Coronary artery (tissue), 2 donors: ENCODE data around the gene THOC7.

ENCODE experiments used
- DNase-seq: peaks from one replicate; pipeline ENCODE4 v3.0.0-alpha.2; 2017; ENCODE audit warnings: low spot score
- H3K27ac ChIP-seq, 2 donors: fragments of 200-600 bp; sonication (generic); one replicate each; pipeline ENCODE4 v1.5.1; 2016 to 2019
- H3K4me3 ChIP-seq: fragments of 200-600 bp; sonication (generic); 2 replicates; pipeline ENCODE4 v1.5.1; 2016; ENCODE audit warnings: mild to moderate bottlenecking, moderate library complexity
- TF ChIP-seq, protein P1 (sequence below): fragments of 200-600 bp; sonication (generic); IDR thresholded peaks from one replicate; pipeline ENCODE4 v1.5.1; 2019; ENCODE audit warnings: antibody characterized with exemption

Gene THOC7

DNA sequence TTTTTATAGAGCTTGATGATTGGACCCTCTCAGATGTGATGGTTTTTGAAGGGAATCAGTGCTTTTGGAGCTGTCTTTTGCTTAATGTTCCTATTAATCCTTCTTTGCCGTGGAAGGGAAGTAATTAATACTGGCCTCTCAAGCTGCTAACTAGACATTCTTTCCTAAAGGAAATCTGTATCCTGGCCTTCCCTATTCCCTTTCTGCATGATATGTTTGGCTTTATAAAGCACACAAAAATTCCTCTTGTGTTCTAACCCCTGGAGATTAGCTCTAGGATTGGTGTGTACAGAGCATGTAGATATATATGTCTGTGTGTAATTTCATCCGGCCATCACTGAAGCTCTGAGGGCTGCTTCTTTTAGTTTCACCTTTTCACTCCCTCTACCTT is 7.0 kb upstream of the THOC7 start:
- TF ChIP-seq, protein P1, sequence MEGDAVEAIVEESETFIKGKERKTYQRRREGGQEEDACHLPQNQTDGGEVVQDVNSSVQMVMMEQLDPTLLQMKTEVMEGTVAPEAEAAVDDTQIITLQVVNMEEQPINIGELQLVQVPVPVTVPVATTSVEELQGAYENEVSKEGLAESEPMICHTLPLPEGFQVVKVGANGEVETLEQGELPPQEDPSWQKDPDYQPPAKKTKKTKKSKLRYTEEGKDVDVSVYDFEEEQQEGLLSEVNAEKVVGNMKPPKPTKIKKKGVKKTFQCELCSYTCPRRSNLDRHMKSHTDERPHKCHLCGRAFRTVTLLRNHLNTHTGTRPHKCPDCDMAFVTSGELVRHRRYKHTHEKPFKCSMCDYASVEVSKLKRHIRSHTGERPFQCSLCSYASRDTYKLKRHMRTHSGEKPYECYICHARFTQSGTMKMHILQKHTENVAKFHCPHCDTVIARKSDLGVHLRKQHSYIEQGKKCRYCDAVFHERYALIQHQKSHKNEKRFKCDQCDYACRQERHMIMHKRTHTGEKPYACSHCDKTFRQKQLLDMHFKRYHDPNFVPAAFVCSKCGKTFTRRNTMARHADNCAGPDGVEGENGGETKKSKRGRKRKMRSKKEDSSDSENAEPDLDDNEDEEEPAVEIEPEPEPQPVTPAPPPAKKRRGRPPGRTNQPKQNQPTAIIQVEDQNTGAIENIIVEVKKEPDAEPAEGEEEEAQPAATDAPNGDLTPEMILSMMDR: no peak
- no peak for DNase-seq
- no peak overlapping the region for H3K27ac ChIP-seq
- no peak overlapping the region for H3K4me3 ChIP-seq

DNA sequence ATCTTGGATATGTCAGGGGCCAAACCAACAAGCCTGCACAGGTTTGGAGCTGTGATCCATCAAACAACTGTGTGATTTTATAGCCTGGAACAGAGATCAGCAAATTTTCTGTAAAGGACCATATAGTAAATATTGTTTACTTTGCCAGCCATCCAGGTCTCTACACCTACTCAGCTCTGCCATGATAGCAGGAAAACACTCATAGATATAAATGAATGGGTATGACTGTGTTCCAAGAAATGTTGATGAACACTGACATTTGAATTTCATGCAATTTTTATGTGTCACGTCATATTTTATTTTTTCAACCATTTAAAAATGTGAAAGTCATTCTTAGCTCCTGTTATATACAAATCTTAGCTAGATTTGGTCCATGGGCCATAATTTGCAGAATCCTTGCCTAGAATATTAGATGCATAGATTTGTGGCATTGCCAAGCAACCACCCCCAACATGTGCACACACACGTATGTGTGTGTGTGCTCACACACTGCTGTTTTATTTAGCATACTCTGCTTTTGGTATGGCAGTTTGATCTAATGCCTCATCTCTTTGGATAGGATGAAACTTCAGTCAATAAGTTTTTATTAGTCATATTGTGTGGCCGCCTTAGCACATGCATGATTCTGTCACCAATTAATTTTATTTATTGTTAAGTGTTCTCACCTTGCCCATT is 6.5 kb upstream of the THOC7 start:
- H3K27ac ChIP-seq: no peak overlapping the region
- TF ChIP-seq, protein P1: no peak
- no peak for DNase-seq
- no peak overlapping the region for H3K4me3 ChIP-seq

DNA sequence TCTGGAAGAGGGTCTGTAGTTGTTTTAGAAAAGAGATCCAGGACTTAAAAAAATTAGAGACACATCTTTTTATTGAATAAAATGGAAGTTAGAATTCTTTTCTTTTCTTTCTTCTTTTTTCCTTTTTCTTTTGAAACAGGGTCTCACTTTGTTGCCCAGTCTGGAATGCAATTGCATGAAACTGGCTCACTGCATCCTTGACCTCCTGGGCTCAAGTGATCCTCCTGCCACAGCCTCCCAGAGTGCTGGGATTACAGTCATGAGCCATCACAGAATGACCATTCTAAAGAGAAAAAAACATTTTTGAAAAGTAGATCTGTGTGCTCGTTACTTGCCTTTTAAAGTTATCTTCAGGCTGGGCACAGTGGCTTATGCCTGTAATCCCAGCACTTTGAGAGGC is 3.6 kb upstream of the THOC7 start:
- no peak overlapping the region for H3K4me3 ChIP-seq
- DNase-seq: no peak
- TF ChIP-seq, protein P1: no peak
- no peak overlapping the region for H3K27ac ChIP-seq

DNA sequence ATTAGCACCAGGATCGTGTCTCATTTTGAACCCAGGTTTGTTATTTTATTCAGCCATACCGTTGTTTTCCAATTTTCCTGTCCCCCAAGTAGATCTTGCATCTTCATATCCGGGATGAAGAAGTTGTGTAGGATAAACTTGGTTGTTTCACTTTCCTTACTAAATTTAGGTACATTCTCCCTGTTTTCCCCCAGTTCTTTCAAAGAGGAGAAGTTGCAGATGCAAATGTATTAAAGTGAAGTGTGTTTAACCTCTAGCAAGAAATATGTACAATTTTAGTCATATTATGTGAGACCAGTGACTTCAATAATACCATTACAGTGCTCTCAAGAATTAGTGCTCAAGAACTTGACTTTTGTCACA is 1.3 kb upstream of the THOC7 start:
- H3K4me3 ChIP-seq: peak overlapping the region; percentile 88

DNA sequence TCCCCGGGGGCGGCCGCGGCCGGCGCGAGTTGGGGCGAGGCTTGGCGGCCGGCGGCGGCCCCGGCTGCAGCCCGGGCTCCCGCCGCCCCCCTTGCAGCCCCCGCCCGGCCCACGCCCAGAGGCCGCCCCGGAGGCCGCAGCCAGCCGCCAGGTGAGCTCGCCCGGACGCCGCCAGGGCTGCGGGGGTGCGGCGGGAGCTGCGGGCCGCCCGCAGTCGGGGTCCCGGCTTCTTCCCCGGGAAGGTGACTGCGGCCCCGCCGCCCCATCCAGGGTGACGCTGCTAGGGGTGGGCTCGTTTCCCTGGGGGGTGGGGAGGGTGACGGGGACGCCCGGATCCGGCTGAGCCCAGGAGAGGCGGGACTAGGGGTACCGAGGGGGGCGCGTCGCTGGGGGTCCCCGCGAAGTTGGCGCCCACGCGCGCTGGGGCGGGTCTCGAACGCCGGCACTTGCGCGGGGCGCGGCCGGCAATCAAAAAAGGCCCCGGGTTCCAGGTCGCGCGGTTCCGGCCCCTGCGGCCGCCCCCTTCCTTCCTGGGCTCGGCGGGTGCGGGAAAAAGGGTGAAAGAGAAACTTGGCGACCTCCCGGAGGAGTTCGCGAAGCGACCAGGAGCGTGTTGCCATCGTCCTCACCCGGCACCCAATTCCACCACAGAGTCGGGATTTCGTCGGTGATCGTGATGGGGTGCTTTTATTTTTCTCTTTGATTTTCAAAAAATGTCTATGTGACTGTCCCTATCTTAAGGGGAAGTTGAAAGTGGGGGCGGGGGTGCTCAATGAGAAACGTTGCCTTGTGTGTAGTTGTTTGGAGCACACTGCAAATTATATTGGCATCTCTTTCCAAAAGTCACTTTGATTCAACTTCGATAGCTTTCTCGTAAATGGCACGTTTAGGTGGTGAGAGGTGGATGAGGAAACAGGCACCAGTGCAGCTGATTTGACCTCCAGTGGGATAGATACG is 681 bp upstream of the THOC7 start:
- no peak for DNase-seq
- H3K4me3 ChIP-seq: peak overlapping the region; percentile 88
- H3K27ac ChIP-seq: peak overlapping the region; percentile 82 to 87
- TF ChIP-seq, protein P1: no peak

More for the DNA sequence above, 1.3 kb upstream of the THOC7 start:
- TF ChIP-seq, protein P1: no peak
- no peak for DNase-seq
- H3K27ac ChIP-seq: peak overlapping the region in 1 of 2 donors; percentile 87

DNA sequence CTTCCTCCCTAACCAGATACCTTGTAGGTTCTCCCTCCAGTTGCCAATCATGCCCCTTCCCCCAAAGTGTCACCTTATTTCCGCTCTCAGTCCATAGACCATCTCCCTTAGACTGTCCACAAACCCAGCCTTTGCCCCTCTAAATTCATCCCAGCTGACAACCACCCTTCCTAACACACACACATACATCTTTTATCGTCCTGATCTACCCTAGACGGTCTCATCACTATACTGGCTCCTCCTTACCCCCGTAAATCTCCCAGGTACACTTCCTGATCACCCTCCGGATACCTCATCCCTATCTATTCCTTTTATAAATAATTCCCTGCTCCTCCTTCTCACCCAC is 828 bp downstream of the THOC7 start:
- peak overlapping the region; percentile 78 to 87 for H3K27ac ChIP-seq
- TF ChIP-seq, protein P1: no peak
- peak overlapping the region; percentile 88 for H3K4me3 ChIP-seq
- no peak for DNase-seq

DNA sequence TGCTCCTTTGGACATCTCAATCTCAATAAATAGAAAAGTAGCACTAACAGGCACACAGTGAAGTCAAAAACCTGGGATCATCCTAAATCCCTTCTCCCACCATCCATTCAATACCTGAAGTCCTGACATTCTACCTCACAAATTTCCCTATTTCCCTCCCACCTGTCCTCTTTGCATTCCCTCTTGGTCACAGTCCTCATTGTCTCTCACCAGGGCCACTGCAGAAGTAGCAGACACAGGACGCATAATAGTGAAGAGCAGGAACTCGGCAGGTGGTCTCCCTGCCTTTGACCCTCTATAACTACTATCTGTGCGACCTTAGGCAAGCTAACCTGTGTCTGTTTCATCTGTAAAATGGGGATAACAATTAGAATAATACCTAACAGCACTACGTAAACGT is 2.3 kb downstream of the THOC7 start:
- no peak for DNase-seq
- no peak overlapping the region for H3K27ac ChIP-seq
- TF ChIP-seq, protein P1: no peak
- no peak overlapping the region for H3K4me3 ChIP-seq
